Fibroblast of villous mesenchyme (primary cell): ENCODE results near the gene SLC19A2. TPM values are rescaled to one million over a fixed set of nuclear protein-coding genes. Genes with fewer than 3 reads are reported as not detected.
A peak's percentile ranks its signal among the peaks of the same experiment; 100 is the strongest.
"Not testable (repeated sequence)": the region's sequence is repeated elsewhere in the genome, so short reads cannot be mapped to it uniquely, and the experiment has no call there.

ENCODE experiments used
- DNase-seq: peaks from one replicate; pipeline ENCODE4 v3.0.0-alpha.2; 2010; ENCODE audit warnings: low read depth
- H3K4me3 ChIP-seq: 2 replicates; pipeline ENCODE4 v1.5.1; 2011; ENCODE audit warnings: low read depth, mild to moderate bottlenecking, low read length
- total RNA-seq: library from RNA; depleted of rRNA; stranded (reverse); fragments of >200 nt; gene quantifications from 2 replicates; pipeline ENCODE4 v1.2.3, GENCODE V29; 2012
- TF ChIP-seq, protein P1 (sequence below): IDR thresholded peaks from 2 replicates; pipeline ENCODE4 v1.5.1; 2012; ENCODE audit warnings: low read depth, mild to moderate bottlenecking, low read length; ENCODE audit not compliant: insufficient read depth

SLC19A2 gene
- total RNA-seq, 1 donor, result 7.3 TPM

- H3K4me3 ChIP-seq, result no peak overlapping the region
- TF ChIP-seq, protein P1, sequence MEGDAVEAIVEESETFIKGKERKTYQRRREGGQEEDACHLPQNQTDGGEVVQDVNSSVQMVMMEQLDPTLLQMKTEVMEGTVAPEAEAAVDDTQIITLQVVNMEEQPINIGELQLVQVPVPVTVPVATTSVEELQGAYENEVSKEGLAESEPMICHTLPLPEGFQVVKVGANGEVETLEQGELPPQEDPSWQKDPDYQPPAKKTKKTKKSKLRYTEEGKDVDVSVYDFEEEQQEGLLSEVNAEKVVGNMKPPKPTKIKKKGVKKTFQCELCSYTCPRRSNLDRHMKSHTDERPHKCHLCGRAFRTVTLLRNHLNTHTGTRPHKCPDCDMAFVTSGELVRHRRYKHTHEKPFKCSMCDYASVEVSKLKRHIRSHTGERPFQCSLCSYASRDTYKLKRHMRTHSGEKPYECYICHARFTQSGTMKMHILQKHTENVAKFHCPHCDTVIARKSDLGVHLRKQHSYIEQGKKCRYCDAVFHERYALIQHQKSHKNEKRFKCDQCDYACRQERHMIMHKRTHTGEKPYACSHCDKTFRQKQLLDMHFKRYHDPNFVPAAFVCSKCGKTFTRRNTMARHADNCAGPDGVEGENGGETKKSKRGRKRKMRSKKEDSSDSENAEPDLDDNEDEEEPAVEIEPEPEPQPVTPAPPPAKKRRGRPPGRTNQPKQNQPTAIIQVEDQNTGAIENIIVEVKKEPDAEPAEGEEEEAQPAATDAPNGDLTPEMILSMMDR, result no peak
- DNase-seq, result no peak
Measured at GRCh38 chr1:169509354-169509753, 23.6 kb upstream of the SLC19A2 start.

GRCh38 chr1:169508432-169509338, 22.9 kb upstream of the SLC19A2 start:
- peak; percentile 8 for DNase-seq
- H3K4me3 ChIP-seq, result no peak overlapping the region
- TF ChIP-seq, protein P1, result no peak

GRCh38 chr1:169507413-169507812, 21.7 kb upstream of the SLC19A2 start:
- no peak overlapping the region for H3K4me3 ChIP-seq
- TF ChIP-seq, protein P1, result no peak
- DNase-seq, result no peak

DNA sequence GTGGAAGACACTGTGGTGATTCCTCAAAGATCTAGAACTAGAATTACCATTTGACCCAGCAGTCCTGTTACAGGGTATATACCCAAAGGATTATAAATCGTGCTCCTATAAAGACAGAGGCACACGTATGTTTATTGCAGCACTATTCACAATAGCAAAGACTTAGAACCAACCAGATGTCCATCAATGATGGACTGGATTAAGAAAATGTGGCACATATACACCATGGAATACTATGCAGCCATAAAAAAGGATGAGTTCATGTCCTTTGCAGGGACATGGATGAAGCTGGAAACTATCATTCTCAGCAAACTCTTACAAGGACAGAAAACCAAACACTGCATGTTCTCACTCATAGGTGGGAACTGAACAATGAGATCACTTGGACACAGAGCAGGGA, 17.9 kb upstream of the SLC19A2 start:
- not testable (repeated sequence) for H3K4me3 ChIP-seq, DNase-seq

DNA sequence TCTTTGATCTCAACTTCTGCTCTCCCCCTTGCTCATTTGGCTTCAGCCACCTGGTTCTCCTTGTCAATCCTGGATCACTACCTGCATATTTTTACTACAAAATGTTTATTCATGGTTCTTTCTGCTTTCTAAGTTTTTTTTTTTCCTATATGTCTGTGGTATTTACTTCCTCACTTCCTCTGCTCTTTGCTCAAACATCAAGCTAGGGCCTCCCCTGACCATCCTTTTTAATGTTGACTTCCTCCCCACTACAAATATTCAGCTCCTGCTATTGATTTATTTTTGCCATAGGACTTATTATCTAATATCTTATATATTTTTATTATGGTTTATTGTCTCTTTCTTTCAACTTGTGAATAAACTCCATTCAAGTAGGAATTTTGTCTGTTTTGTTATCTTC, 14.1 kb upstream of the SLC19A2 start:
- TF ChIP-seq, protein P1, result no peak
- DNase-seq, result no peak
- no peak overlapping the region for H3K4me3 ChIP-seq

DNA sequence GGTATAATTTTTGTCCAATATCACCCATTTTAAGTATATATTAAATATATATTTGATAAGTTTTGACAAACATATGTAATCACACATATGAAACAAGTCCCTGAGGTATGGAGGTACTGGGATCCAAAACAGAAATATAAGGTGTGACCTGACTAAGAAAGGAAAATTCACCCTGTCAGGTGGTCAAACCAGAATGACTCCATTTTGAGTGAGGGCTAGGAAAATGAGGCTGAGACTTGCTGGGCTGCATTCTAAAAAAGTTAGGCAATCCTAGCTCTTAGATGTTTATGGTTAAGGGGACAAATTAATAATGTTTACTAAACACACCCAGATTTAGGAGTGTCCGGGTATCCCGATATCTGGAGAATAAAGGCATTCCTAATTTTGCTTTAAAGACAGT, 11.6 kb upstream of the SLC19A2 start:
- TF ChIP-seq, protein P1, result no peak
- DNase-seq, result no peak
- no peak overlapping the region for H3K4me3 ChIP-seq

DNA sequence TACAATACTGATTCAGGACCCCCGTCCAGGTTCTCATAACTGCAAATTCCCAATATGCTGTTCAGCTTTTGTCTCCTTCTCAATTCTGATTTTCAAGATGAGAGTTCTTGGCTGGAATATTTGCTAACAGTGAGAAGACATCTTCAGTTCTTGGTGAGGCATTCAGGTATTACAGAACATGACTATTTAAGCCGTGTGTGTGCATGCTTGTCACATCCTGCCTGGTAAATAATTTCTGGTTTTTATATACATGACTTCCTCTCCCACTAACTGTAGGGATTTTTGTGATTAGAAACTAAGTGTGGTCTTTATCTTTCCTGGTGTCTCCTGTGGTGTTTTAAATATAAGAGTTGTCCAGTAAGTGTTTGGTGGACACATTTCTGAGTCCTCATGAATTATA, 10.2 kb upstream of the SLC19A2 start:
- H3K4me3 ChIP-seq, result no peak overlapping the region
- TF ChIP-seq, protein P1, result no peak
- DNase-seq, result no peak
